ENCODE results near the gene AJAP1.

DNA sequence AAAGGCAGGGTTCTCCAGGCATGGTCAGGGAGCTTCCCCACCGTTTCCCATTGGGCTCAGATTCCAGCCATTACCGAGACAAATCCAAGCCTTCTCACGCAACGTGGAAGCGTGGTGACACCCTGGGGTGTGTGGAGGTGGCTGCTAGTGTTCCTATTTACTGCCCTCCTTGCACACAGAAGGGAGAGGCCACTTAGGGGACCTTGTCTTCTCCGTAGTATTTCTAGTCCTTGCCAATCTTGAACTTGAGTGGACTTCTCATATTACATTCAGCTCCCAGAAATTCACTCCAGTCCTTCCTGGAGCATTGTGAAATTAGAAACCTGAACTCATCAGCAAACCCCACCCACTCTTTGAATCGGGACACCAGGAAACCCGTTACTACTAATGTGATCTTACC, 131.6 kb downstream of the AJAP1 start:
- TF ChIP-seq, protein P1, sequence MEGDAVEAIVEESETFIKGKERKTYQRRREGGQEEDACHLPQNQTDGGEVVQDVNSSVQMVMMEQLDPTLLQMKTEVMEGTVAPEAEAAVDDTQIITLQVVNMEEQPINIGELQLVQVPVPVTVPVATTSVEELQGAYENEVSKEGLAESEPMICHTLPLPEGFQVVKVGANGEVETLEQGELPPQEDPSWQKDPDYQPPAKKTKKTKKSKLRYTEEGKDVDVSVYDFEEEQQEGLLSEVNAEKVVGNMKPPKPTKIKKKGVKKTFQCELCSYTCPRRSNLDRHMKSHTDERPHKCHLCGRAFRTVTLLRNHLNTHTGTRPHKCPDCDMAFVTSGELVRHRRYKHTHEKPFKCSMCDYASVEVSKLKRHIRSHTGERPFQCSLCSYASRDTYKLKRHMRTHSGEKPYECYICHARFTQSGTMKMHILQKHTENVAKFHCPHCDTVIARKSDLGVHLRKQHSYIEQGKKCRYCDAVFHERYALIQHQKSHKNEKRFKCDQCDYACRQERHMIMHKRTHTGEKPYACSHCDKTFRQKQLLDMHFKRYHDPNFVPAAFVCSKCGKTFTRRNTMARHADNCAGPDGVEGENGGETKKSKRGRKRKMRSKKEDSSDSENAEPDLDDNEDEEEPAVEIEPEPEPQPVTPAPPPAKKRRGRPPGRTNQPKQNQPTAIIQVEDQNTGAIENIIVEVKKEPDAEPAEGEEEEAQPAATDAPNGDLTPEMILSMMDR (IDR thresholded peaks at IDR 0.05; ENCODE audit: low read depth, low read length) = no peak
- no peak for TF ChIP-seq EZH2phosphoT487 (IDR thresholded peaks at IDR 0.05; ENCODE audit: low read depth)

All from OCI-LY3 (cell line).